HG02798 (cell line): ENCODE measurements around the gene PHF3.
"Not testable (repeated sequence)": the region's sequence is repeated elsewhere in the genome, so short reads cannot be mapped to it uniquely, and the experiment has no call there.

Source experiments
- ATAC-seq: cut with Tn5 transposase; IDR thresholded peaks from one replicate; pipeline ENCODE4 v1.9.1; 2021; ENCODE audit warnings: mild to moderate bottlenecking; ENCODE audit not compliant: unreplicated experiment, poor library complexity

PHF3 gene

GRCh38 chr6:63757275-63757674, 121.7 kb downstream of the PHF3 start:
- ATAC-seq = not testable (repeated sequence)

GRCh38 chr6:63757826-63758225, 122.2 kb downstream of the PHF3 start:
- no peak for ATAC-seq

GRCh38 chr6:63759605-63760105, 124.1 kb downstream of the PHF3 start:
- ATAC-seq = no peak

GRCh38 chr6:63760199-63760598, 124.6 kb downstream of the PHF3 start:
- no peak for ATAC-seq

GRCh38 chr6:63764318-63764916, 128.8 kb downstream of the PHF3 start:
- ATAC-seq = peak; percentile 46
